Vagina (tissue), 2 donors: ENCODE results near the gene C17orf50. TPM values are rescaled to one million over a fixed set of nuclear protein-coding genes. Genes with fewer than 3 reads are reported as not detected.

Source experiments
- DNase-seq, 2 donors: peaks; one replicate each; pipeline ENCODE4 v3.0.0-alpha.2; 2017; ENCODE audit errors: extremely low spot score in 2 of 2
- H3K27ac ChIP-seq: fragments of 200-600 bp; sonication (generic); one replicate; pipeline ENCODE4 v1.5.1; 2019
- H3K27me3 ChIP-seq: fragments of 200-600 bp; sonication (generic); one replicate; pipeline ENCODE4 v1.5.1; 2019
- H3K36me3 ChIP-seq, 2 donors: fragments of 200-600 bp; sonication (generic); one replicate each; pipeline ENCODE4 v1.5.1; 2017 to 2019
- H3K4me1 ChIP-seq: fragments of 200-600 bp; sonication (generic); one replicate; pipeline ENCODE4 v1.5.1; 2019
- H3K4me3 ChIP-seq, 2 donors: fragments of 200-600 bp; sonication (generic); 1 replicate in 1 of 2; 2 replicates in 1 of 2; pipeline ENCODE4 v1.5.1; 2016 to 2019
- H3K9me3 ChIP-seq: fragments of 200-600 bp; sonication (generic); one replicate; pipeline ENCODE4 v1.5.1; 2019
- CTCF ChIP-seq, 3 experiments: fragments of 450-650 bp in 2 of 3; fragments of 200-600 bp in 1 of 3; sonication (generic) in 1 of 3; IDR thresholded peaks; one replicate each; pipeline ENCODE4 v1.5.1; 2017 to 2019; ENCODE audit warnings: antibody characterized with exemption in 3 of 3, mild to moderate bottlenecking in 2 of 3, moderate library complexity in 2 of 3
- POLR2A ChIP-seq, 2 donors: fragments of 450-650 bp; IDR thresholded peaks; one replicate each; pipeline ENCODE4 v1.6.1; 2017; ENCODE audit warnings: antibody characterized with exemption in 2 of 2, mild to moderate bottlenecking in 2 of 2, moderate library complexity in 2 of 2
- POLR2AphosphoS5 ChIP-seq, 2 donors: sonication (generic); formaldehyde crosslinking; IDR thresholded peaks; one replicate each; pipeline ENCODE4 v1.9.0; 2017; ENCODE audit warnings: antibody characterized with exemption in 2 of 2, mild to moderate bottlenecking in 2 of 2, low read depth in 1 of 2; ENCODE audit not compliant: insufficient read depth in 1 of 2
- intact Hi-C: fragments of 100-400 bp; cut with DNase I; formaldehyde crosslinking; loops from one replicate; pipeline ENCODE4 v1.15.1; 2023
- total RNA-seq: library from RNA; depleted of rRNA; stranded (reverse); fragments of >200 nt; gene quantifications from one replicate; pipeline ENCODE4 v1.2.3, GENCODE V29; 2016

The C17orf50 gene
- total RNA-seq, 1 donor from 2014 or later = not detected

- intact Hi-C loops = no loop called here
- DNase-seq = no peak
- Histone ChIP-seq H3K9me3 (no peaks in the 10 kb centered on the region), H3K4me1 (peaks cover 18% of the 10 kb centered on the region), H3K4me3 (no peak overlapping the region), H3K27me3 (no peaks in the 10 kb centered on the region), H3K36me3 (no peaks in the 10 kb centered on the region), H3K27ac (no peak overlapping the region)
- TF ChIP-seq CTCF (IDR thresholded peaks at IDR 0.05) (no peak), POLR2A (IDR thresholded peaks at IDR 0.05) (no peak), POLR2AphosphoS5 (IDR thresholded peaks at IDR 0.05; ENCODE audit: insufficient read depth in 1 of 2, low read depth in 1 of 2) (no peak)
Measured at GRCh38 chr17:35768797-35769196, 8.1 kb downstream of the C17orf50 start.

GRCh38 chr17:35769895-35770486 is 9.3 kb downstream of the C17orf50 start:
- H3K9me3 ChIP-seq = no peaks in the 10 kb centered on the region
- TF ChIP-seq POLR2A (IDR thresholded peaks at IDR 0.05) (no peak), CTCF (IDR thresholded peaks at IDR 0.05) (no peak), POLR2AphosphoS5 (IDR thresholded peaks at IDR 0.05; ENCODE audit: insufficient read depth in 1 of 2, low read depth in 1 of 2) (no peak)
- H3K36me3 ChIP-seq = no peaks in the 10 kb centered on the region
- intact Hi-C loops = no loop called here
- H3K4me1 ChIP-seq = peaks cover 19% of the 10 kb centered on the region
- no peak overlapping the region for H3K4me3 ChIP-seq
- no peak overlapping the region for H3K27ac ChIP-seq
- no peak for DNase-seq
- no peaks in the 10 kb centered on the region for H3K27me3 ChIP-seq

- Histone ChIP-seq H3K4me3 (no peak overlapping the region), H3K9me3 (no peaks in the 10 kb centered on the region), H3K4me1 (peaks cover 26% of the 10 kb centered on the region), H3K27ac (no peak overlapping the region), H3K36me3 (no peaks in the 10 kb centered on the region), H3K27me3 (no peaks in the 10 kb centered on the region)
- no peak for TF ChIP-seq POLR2AphosphoS5 (IDR thresholded peaks at IDR 0.05; ENCODE audit: insufficient read depth in 1 of 2, low read depth in 1 of 2)
- no peak for TF ChIP-seq POLR2A (IDR thresholded peaks at IDR 0.05)
- no peak for TF ChIP-seq CTCF (IDR thresholded peaks at IDR 0.05)
- no peak for DNase-seq
- intact Hi-C loops = no loop called here
Measured at GRCh38 chr17:35773129-35773528, 12.4 kb downstream of the C17orf50 start.

GRCh38 chr17:35773679-35774425 is 13.2 kb downstream of the C17orf50 start:
- peak overlapping the region; percentile 25 for H3K27ac ChIP-seq
- peaks cover 26% of the 10 kb centered on the region for H3K4me1 ChIP-seq
- intact Hi-C loops = no loop called here

More at GRCh38 chr17:35773679-35774425, 13.2 kb downstream of the C17orf50 start:
- H3K4me3 ChIP-seq = no peak overlapping the region
- H3K9me3 ChIP-seq = no peaks in the 10 kb centered on the region
- H3K36me3 ChIP-seq = no peaks in the 10 kb centered on the region
- H3K27me3 ChIP-seq = no peaks in the 10 kb centered on the region
- TF ChIP-seq CTCF (IDR thresholded peaks at IDR 0.05) (no peak), POLR2A (IDR thresholded peaks at IDR 0.05) (no peak), POLR2AphosphoS5 (IDR thresholded peaks at IDR 0.05; ENCODE audit: insufficient read depth in 1 of 2, low read depth in 1 of 2) (no peak)
- no peak for DNase-seq
